ENCODE measurements around the gene MPPED1.

DNA sequence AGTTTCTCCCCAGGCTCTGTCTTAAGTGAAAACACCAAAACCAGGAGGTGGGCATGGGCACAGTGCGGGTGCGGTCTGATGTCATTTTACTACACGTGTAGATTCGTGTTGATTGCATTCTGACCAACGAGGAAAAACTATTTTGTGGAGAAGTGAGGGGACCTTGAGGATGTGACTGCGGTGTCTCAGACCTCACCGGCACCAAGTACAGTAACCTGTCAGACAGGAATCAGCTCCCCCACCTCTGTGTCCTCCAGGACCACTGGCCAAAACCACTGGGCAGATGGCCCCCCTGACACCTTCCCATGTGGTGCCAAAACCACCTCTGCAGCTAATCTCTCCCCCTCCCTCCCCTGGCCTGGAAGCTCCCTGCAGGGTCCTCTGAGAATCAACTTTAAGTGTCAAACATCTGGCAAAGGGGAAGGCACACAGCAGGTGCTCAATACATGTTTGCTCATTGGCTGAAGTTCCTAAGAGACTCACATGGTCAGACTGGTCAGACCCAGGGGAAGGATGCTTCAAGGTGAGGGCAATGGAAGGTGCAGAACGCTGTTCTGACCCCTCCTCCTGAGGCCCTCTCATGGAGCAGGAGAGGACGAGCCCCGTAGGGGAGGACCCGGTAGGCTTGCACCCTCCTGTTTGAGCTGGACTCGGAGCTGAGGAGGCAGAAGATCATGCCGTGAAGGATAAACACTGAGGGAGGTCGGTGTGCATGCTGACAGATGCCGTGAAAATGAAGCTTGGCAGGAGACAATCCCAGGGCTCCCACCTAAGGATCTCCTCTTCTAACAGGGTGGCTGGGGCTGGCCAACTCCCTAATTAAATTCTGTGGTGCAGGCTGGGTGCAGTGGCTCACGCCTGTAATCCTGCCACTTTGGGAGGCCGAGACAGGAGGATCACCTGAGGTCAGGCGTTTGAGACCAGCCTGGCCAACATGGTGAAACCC, 129.9 kb downstream of the MPPED1 start:
- TF ChIP-seq POLR2A (IDR thresholded peaks at IDR 0.05) (no peak), CTCF (IDR thresholded peaks at IDR 0.05) (no peak)

Measured in upper lobe of left lung (tissue), 4 donors.